ENCODE measurements around the gene ABLIM3.

DNA sequence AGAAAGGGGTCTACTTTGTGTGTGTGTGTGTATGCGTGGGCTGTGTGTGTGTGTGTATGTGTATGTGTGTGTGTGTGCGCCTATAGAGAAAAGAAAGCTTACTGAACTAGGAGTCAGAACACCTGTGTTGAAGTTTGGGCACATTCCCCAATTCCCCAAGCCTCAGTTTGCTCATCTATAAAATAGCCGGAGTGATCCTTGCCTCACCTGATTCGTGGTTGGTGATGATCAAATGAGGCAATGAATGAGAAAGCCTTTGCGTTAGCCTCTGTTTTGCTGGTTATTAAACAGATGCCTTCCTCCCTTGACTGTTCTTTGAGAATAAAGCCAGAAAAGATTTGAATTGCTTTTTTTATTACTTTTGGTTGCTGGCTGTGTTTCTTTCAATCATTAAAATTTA, 20.6 kb downstream of the ABLIM3 start:
- TF ChIP-seq POLR2A (IDR thresholded peaks at IDR 0.05; ENCODE audit: low read depth, low read length) (no peak), JUN (IDR thresholded peaks at IDR 0.05; ENCODE audit: borderline replicate concordance, insufficient read depth, insufficient read length, low read depth) (no peak), EZH2 (IDR thresholded peaks at IDR 0.05; ENCODE audit: borderline replicate concordance, low read depth, low read length, severe bottlenecking) (no peak)
- TF ChIP-seq, protein P1, sequence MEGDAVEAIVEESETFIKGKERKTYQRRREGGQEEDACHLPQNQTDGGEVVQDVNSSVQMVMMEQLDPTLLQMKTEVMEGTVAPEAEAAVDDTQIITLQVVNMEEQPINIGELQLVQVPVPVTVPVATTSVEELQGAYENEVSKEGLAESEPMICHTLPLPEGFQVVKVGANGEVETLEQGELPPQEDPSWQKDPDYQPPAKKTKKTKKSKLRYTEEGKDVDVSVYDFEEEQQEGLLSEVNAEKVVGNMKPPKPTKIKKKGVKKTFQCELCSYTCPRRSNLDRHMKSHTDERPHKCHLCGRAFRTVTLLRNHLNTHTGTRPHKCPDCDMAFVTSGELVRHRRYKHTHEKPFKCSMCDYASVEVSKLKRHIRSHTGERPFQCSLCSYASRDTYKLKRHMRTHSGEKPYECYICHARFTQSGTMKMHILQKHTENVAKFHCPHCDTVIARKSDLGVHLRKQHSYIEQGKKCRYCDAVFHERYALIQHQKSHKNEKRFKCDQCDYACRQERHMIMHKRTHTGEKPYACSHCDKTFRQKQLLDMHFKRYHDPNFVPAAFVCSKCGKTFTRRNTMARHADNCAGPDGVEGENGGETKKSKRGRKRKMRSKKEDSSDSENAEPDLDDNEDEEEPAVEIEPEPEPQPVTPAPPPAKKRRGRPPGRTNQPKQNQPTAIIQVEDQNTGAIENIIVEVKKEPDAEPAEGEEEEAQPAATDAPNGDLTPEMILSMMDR (IDR thresholded peaks at IDR 0.05; ENCODE audit: extremely low read depth in 1 of 2, insufficient read depth in 1 of 2, low read depth in 1 of 2, low read length in 2 of 2), result no peak
